Lung (tissue), 12 donors: ENCODE measurements around the gene DDIT4L. TPM values are rescaled to one million over a fixed set of nuclear protein-coding genes. Genes with fewer than 3 reads are reported as not detected.

ENCODE experiments used
- ATAC-seq: fragments of 200-7000 bp; cut with Tn5 transposase; one replicate; pipeline ENCODE4 v1.9.1; 2020; ENCODE audit warnings: moderate number of reproducible peaks; ENCODE audit not compliant: insufficient read depth, low FRiP score
- DNase-seq, 3 donors: peaks; one replicate each; pipeline ENCODE4 v3.0.0-alpha.2; 2013 to 2017
- H3K27ac ChIP-seq, 2 donors: one replicate each; pipeline ENCODE4 v1.5.1; 2013; ENCODE audit warnings: mild to moderate bottlenecking in 2 of 2, moderate library complexity in 2 of 2, control low read depth in 1 of 2, inconsistent platforms in 1 of 2, low read depth in 1 of 2, low read length in 1 of 2
- H3K27me3 ChIP-seq, 3 donors: one replicate each; pipeline ENCODE4 v1.5.1; 2013; ENCODE audit warnings: low read length in 2 of 3; ENCODE audit not compliant: control insufficient read depth in 3 of 3, insufficient read depth in 3 of 3
- H3K36me3 ChIP-seq, 4 donors: one replicate each; pipeline ENCODE4 v1.5.1; 2013; ENCODE audit warnings: low read length in 4 of 4, mild to moderate bottlenecking in 1 of 4, moderate library complexity in 1 of 4; ENCODE audit not compliant: control insufficient read depth in 4 of 4, insufficient read depth in 4 of 4
- H3K4me1 ChIP-seq, 5 donors: one replicate each; pipeline ENCODE4 v1.5.1; 2013; ENCODE audit warnings: low read length in 5 of 5, mild to moderate bottlenecking in 2 of 5, moderate library complexity in 1 of 5; ENCODE audit not compliant: control insufficient read depth in 5 of 5, insufficient read depth in 5 of 5
- H3K4me3 ChIP-seq: one replicate; pipeline ENCODE4 v1.5.1; 2013; ENCODE audit warnings: mild to moderate bottlenecking, control low read depth, moderate library complexity
- H3K9ac ChIP-seq, 2 donors: one replicate each; pipeline ENCODE4 v1.5.1; 2013; ENCODE audit warnings: low read length in 2 of 2, control low read depth in 1 of 2; ENCODE audit not compliant: insufficient read depth in 1 of 2
- H3K9me3 ChIP-seq, 4 donors: one replicate each; pipeline ENCODE4 v1.5.1; 2013; ENCODE audit warnings: low read length in 3 of 4, mild to moderate bottlenecking in 1 of 4, moderate library complexity in 1 of 4; ENCODE audit not compliant: control insufficient read depth in 4 of 4, insufficient read depth in 3 of 4
- WGBS, 2 donors: extraction: QIAGEN DNeasy Blood & Tissue Kit; methylation state at CpG; one replicate each; pipeline ENCODE4 v1.1.7; 2013; 5-methylcytosine and 5-hydroxymethylcytosine counted together
- polyA plus RNA-seq, 2 donors: library from polyadenylated mRNA; stranded (reverse); fragments of 200-250 nt; gene quantifications; one replicate each; pipeline ENCODE4 v1.2.1, GENCODE V29; 2013
- total RNA-seq, 2 donors: library from RNA; depleted of rRNA in 1 of 2; stranded (reverse); fragments of >200 nt in 1 of 2; gene quantifications; one replicate each; pipeline ENCODE4 v1.2.1, GENCODE V29; 2014 to 2021
- TF ChIP-seq, protein P1 (sequence below): IDR thresholded peaks from 2 replicates; pipeline ENCODE4 v1.5.1; 2012; ENCODE audit warnings: mild to moderate bottlenecking; ENCODE audit errors: control extremely low read depth, extremely low read depth
- donor health status: control.
- donor health status: control.
- donor health status: Bipolar disorder and iron deficiency.
- donor health status: healthy.
- donor health status: DM: yes; HTN: yes; CAD: no.

The DDIT4L gene
- total and polyA plus RNA-seq, 4 donors: 0.47 to 3.0 (median 1.1) TPM

DNA sequence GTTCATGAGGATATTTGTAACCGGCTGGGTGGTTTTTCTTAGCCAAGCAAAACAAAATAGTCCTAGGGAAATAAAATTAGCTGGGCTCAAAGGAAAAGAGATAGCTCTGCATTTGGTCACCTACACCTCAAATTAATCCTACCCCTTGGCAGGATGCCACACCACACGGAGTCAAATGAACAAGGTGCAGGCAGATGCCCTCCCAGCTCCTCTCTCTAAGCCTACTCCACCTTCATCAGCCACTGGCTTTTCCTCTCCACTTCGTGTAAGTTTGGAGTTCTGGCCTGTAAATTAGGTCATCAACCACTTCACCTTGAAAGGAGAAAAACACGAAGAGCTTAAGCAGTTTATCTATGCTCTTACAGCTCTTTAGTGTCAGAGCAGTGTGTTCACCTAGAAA is 1.4 kb downstream of the DDIT4L start:
- peaks cover 0 to 2% (median 0%) of the 10 kb centered on the region in 4 donors for H3K9me3 ChIP-seq
- no peak overlapping the region for H3K4me3 ChIP-seq
- ATAC-seq: no peak
- H3K27me3 ChIP-seq: peaks cover 0 to 15% (median 9%) of the 10 kb centered on the region in 3 donors
- WGBS, 2 donors: 51 to 59% methylated on average over 4 of the region's 4 CpGs
- peaks cover 0 to 10% (median 4%) of the 10 kb centered on the region in 5 donors for H3K4me1 ChIP-seq
- no peak overlapping the region for H3K9ac ChIP-seq
- H3K27ac ChIP-seq: no peak overlapping the region
- DNase-seq: no peak
- TF ChIP-seq, protein P1, sequence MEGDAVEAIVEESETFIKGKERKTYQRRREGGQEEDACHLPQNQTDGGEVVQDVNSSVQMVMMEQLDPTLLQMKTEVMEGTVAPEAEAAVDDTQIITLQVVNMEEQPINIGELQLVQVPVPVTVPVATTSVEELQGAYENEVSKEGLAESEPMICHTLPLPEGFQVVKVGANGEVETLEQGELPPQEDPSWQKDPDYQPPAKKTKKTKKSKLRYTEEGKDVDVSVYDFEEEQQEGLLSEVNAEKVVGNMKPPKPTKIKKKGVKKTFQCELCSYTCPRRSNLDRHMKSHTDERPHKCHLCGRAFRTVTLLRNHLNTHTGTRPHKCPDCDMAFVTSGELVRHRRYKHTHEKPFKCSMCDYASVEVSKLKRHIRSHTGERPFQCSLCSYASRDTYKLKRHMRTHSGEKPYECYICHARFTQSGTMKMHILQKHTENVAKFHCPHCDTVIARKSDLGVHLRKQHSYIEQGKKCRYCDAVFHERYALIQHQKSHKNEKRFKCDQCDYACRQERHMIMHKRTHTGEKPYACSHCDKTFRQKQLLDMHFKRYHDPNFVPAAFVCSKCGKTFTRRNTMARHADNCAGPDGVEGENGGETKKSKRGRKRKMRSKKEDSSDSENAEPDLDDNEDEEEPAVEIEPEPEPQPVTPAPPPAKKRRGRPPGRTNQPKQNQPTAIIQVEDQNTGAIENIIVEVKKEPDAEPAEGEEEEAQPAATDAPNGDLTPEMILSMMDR: no peak
- H3K36me3 ChIP-seq: no peaks in the 10 kb centered on the region

- no peak overlapping the region for H3K4me3 ChIP-seq
- H3K9ac ChIP-seq: no peak overlapping the region
- DNase-seq (no peak), ATAC-seq (no peak)
- H3K27me3 ChIP-seq: peaks cover 0 to 15% (median 9%) of the 10 kb centered on the region in 3 donors
- WGBS, 2 donors: 93 to 95% methylated on average over 9 of the region's 9 CpGs
- no peaks in the 10 kb centered on the region for H3K36me3 ChIP-seq
- TF ChIP-seq, protein P1: no peak
- H3K9me3 ChIP-seq: peaks cover 0 to 2% (median 0%) of the 10 kb centered on the region in 4 donors
- H3K27ac ChIP-seq: no peak overlapping the region
- peaks cover 0 to 10% (median 4%) of the 10 kb centered on the region in 5 donors for H3K4me1 ChIP-seq
Measured at GRCh38 chr4:100187781-100188180, 2.5 kb downstream of the DDIT4L start.

GRCh38 chr4:100184787-100185186 is 5.5 kb downstream of the DDIT4L start:
- no peaks in the 10 kb centered on the region for H3K36me3 ChIP-seq
- H3K4me3 ChIP-seq: no peak overlapping the region
- H3K9me3 ChIP-seq: peaks cover 0 to 2% (median 0%) of the 10 kb centered on the region in 4 donors
- no peak overlapping the region for H3K9ac ChIP-seq
- H3K4me1 ChIP-seq: peaks cover 0 to 4% (median 0%) of the 10 kb centered on the region in 5 donors
- ATAC-seq (no peak), DNase-seq (no peak)
- peaks cover 0 to 14% (median 9%) of the 10 kb centered on the region in 3 donors for H3K27me3 ChIP-seq
- H3K27ac ChIP-seq: no peak overlapping the region
- 86 to 90% methylated on average over 2 of the region's 2 CpGs for WGBS, 2 donors
- TF ChIP-seq, protein P1: no peak

DNA sequence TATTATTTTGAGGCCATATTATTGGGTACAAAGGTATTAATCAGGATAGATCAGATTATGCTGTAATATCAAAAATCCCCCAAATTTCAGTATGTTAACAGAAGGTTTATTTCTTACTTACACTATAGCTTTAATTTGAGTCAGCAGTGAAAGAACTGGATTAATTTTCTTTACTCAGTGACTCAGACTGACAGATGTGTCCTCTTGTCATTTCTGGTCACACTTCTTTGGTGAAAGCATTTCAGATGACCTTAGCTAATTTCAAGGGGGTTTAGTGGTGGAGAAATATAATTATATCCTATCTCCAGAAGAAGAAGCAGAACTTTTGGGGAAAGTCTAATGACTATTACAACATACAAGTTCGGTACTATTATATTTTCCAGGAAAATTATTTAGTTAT is 12.4 kb downstream of the DDIT4L start:
- DNase-seq (no peak), ATAC-seq (no peak)
- no peaks in the 10 kb centered on the region for H3K36me3 ChIP-seq
- H3K27ac ChIP-seq: no peak overlapping the region
- H3K27me3 ChIP-seq: no peaks in the 10 kb centered on the region
- no peak overlapping the region for H3K4me3 ChIP-seq
- WGBS, 2 donors: 92 to 93% methylated on average over 1 of the region's 1 CpG
- H3K9me3 ChIP-seq: no peaks in the 10 kb centered on the region
- H3K4me1 ChIP-seq: no peaks in the 10 kb centered on the region
- H3K9ac ChIP-seq: no peak overlapping the region
- TF ChIP-seq, protein P1: no peak
